HEK293 (cell line): ENCODE results near the gene RAD51C.

Experiments
- HOXD13 ChIP-seq: sonication (generic); formaldehyde crosslinking; IDR thresholded peaks from 2 replicates; pipeline ENCODE4 v1.8.0; 2022; ENCODE audit warnings: missing genetic modification reagents, borderline replicate concordance
- PRDM1 ChIP-seq: fragments of 450-650 bp; formaldehyde crosslinking; IDR thresholded peaks from 2 replicates; pipeline ENCODE4; 2016; ENCODE audit warnings: missing biosample characterization, missing genetic modification characterization
- REPIN1 ChIP-seq: fragments of 450-650 bp; formaldehyde crosslinking; IDR thresholded peaks from 2 replicates; pipeline ENCODE4 v1.5.1; 2017; ENCODE audit warnings: missing biosample characterization, missing genetic modification characterization, low read depth
- SP3 ChIP-seq: fragments of 450-650 bp; formaldehyde crosslinking; IDR thresholded peaks from 2 replicates; pipeline ENCODE4 v1.5.1; 2016; ENCODE audit warnings: missing biosample characterization, missing genetic modification characterization
- TRIM28 ChIP-seq: IDR thresholded peaks from 2 replicates; pipeline ENCODE4 v1.6.1; 2011; ENCODE audit warnings: low read length, control low read depth, borderline replicate concordance
- ZBTB44 ChIP-seq: fragments of 450-650 bp; IDR thresholded peaks from 2 replicates; pipeline ENCODE4 v1.5.1; 2018; ENCODE audit warnings: missing biosample characterization, mild to moderate bottlenecking, missing genetic modification characterization
- ZBTB48 ChIP-seq: fragments of 450-650 bp; formaldehyde crosslinking; IDR thresholded peaks from 2 replicates; pipeline ENCODE4 v1.5.1; 2016; ENCODE audit warnings: missing biosample characterization, missing genetic modification characterization
- ZFP41 ChIP-seq: fragments of 450-650 bp; formaldehyde crosslinking; IDR thresholded peaks from 2 replicates; pipeline ENCODE4 v1.5.1; 2016; ENCODE audit warnings: missing biosample characterization, missing genetic modification characterization, borderline replicate concordance
- ZIC2 ChIP-seq: fragments of 450-650 bp; formaldehyde crosslinking; IDR thresholded peaks from 2 replicates; pipeline ENCODE4 v1.5.1; 2016; ENCODE audit warnings: missing biosample characterization, missing genetic modification characterization
- ZNF140 ChIP-seq: fragments of 450-650 bp; formaldehyde crosslinking; IDR thresholded peaks from 2 replicates; pipeline ENCODE4 v1.5.1; 2016; ENCODE audit warnings: missing biosample characterization, missing genetic modification characterization
- ZNF155 ChIP-seq: fragments of 450-650 bp; formaldehyde crosslinking; IDR thresholded peaks from 2 replicates; pipeline ENCODE4 v1.5.1; 2016; ENCODE audit warnings: missing biosample characterization, missing genetic modification characterization
- ZNF175 ChIP-seq: fragments of 450-650 bp; formaldehyde crosslinking; IDR thresholded peaks from 2 replicates; pipeline ENCODE4 v1.5.1; 2016; ENCODE audit warnings: missing biosample characterization, missing genetic modification characterization
- ZNF214 ChIP-seq: fragments of 450-650 bp; formaldehyde crosslinking; IDR thresholded peaks from 2 replicates; pipeline ENCODE4 v1.5.1; 2017; ENCODE audit warnings: missing biosample characterization, mild to moderate bottlenecking, missing genetic modification characterization, borderline replicate concordance
- ZNF350 ChIP-seq: fragments of 450-650 bp; formaldehyde crosslinking; IDR thresholded peaks from 2 replicates; pipeline ENCODE4 v1.5.0; 2017; ENCODE audit warnings: missing biosample characterization, mild to moderate bottlenecking, missing genetic modification characterization
- ZNF37A ChIP-seq: fragments of 450-650 bp; IDR thresholded peaks from 2 replicates; pipeline ENCODE4 v1.5.1; 2018; ENCODE audit warnings: missing biosample characterization, missing genetic modification characterization
- ZNF394 ChIP-seq: fragments of 450-650 bp; formaldehyde crosslinking; IDR thresholded peaks from 2 replicates; pipeline ENCODE4 v1.5.1; 2016; ENCODE audit warnings: missing biosample characterization, missing genetic modification characterization, mild to moderate bottlenecking, moderate library complexity, borderline replicate concordance
- ZNF426 ChIP-seq: fragments of 450-650 bp; formaldehyde crosslinking; IDR thresholded peaks from 2 replicates; pipeline ENCODE4 v1.5.1; 2017; ENCODE audit warnings: missing biosample characterization, missing genetic modification characterization, mild to moderate bottlenecking, inconsistent platforms, moderate library complexity
- ZNF473 ChIP-seq: fragments of 450-650 bp; formaldehyde crosslinking; IDR thresholded peaks from 2 replicates; pipeline ENCODE4 v1.5.1; 2017; ENCODE audit warnings: missing biosample characterization, missing genetic modification characterization
- ZNF501 ChIP-seq: fragments of 450-650 bp; formaldehyde crosslinking; IDR thresholded peaks from 2 replicates; pipeline ENCODE4 v1.5.1; 2016; ENCODE audit warnings: missing biosample characterization, missing genetic modification characterization
- ZNF514 ChIP-seq: fragments of 450-650 bp; formaldehyde crosslinking; IDR thresholded peaks from 2 replicates; pipeline ENCODE4 v1.5.1; 2016; ENCODE audit warnings: missing biosample characterization, missing genetic modification characterization
- ZNF548 ChIP-seq: fragments of 450-650 bp; formaldehyde crosslinking; IDR thresholded peaks from 2 replicates; pipeline ENCODE4 v1.5.1; 2016; ENCODE audit warnings: missing biosample characterization, missing genetic modification characterization
- ZNF585B ChIP-seq: fragments of 450-650 bp; formaldehyde crosslinking; IDR thresholded peaks from 2 replicates; pipeline ENCODE4 v1.5.1; 2016; ENCODE audit warnings: missing biosample characterization, missing genetic modification characterization
- ZNF792 ChIP-seq: fragments of 450-650 bp; formaldehyde crosslinking; IDR thresholded peaks from 2 replicates; pipeline ENCODE4 v1.5.1; 2016; ENCODE audit warnings: missing biosample characterization, missing genetic modification characterization
- ZNF837 ChIP-seq: fragments of 450-650 bp; formaldehyde crosslinking; IDR thresholded peaks from 2 replicates; pipeline ENCODE4 v1.5.1; 2016; ENCODE audit warnings: missing biosample characterization, missing genetic modification characterization
- ZNF843 ChIP-seq: fragments of 450-650 bp; formaldehyde crosslinking; IDR thresholded peaks from 2 replicates; pipeline ENCODE4 v1.5.1; 2016; ENCODE audit warnings: missing biosample characterization, missing genetic modification characterization
- TF ChIP-seq, protein P1 (sequence below): fragments of 450-650 bp; formaldehyde crosslinking; IDR thresholded peaks from 2 replicates; pipeline ENCODE4 v1.5.1; 2016; ENCODE audit warnings: missing biosample characterization, missing genetic modification characterization
- TF ChIP-seq, protein P2 (sequence below): sonication (generic); formaldehyde crosslinking; IDR thresholded peaks from 2 replicates; pipeline ENCODE4 v1.8.1; 2022; ENCODE audit warnings: mild to moderate bottlenecking, moderate library complexity, missing genetic modification reagents
- TF ChIP-seq, protein P3 (sequence below): fragments of 450-650 bp; formaldehyde crosslinking; IDR thresholded peaks from 2 replicates; pipeline ENCODE4 v1.5.1; 2016; ENCODE audit warnings: missing biosample characterization, missing genetic modification characterization
- TF ChIP-seq, protein P4 (sequence below): fragments of 450-650 bp; formaldehyde crosslinking; IDR thresholded peaks from 2 replicates; pipeline ENCODE4 v1.5.1; 2016; ENCODE audit warnings: missing biosample characterization, missing genetic modification characterization, borderline replicate concordance

RAD51C gene

GRCh38 chr17:58658804-58659713 is 33.3 kb upstream of the RAD51C start (continued):
- no peak for TF ChIP-seq ZBTB44 (tag by site-specific recombination)
- 0 out of 2 replicates have a peak, but pooled peaks have one; percentile 51 for TF ChIP-seq ZNF501 (tag by site-specific recombination)
- TF ChIP-seq, protein P1, sequence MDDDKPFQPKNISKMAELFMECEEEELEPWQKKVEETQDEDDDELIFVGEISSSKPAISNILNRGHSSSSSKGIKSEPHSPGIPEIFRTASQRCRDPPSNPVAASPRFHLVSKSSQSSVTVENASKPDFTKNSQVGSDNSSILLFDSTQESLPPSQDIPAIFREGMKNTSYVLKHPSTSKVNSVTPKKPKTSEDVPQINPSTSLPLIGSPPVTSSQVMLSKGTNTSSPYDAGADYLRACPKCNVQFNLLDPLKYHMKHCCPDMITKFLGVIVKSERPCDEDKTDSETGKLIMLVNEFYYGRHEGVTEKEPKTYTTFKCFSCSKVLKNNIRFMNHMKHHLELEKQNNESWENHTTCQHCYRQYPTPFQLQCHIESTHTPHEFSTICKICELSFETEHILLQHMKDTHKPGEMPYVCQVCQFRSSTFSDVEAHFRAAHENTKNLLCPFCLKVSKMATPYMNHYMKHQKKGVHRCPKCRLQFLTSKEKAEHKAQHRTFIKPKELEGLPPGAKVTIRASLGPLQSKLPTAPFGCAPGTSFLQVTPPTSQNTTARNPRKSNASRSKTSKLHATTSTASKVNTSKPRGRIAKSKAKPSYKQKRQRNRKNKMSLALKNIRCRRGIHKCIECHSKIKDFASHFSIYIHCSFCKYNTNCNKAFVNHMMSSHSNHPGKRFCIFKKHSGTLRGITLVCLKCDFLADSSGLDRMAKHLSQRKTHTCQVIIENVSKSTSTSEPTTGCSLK = no peak
- 0 out of 2 replicates have a peak, but pooled peaks have one; percentile 71 for TF ChIP-seq REPIN1 (tag by site-specific recombination)
- TF ChIP-seq ZBTB48 = peak; percentile 65; the same call in 1 of the 2 replicates
- peak; percentile 91 for TF ChIP-seq ZNF843 (tag by site-specific recombination)
- 0 out of 2 replicates have a peak, but pooled peaks have one; percentile 8 for TF ChIP-seq ZIC2 (tag by site-specific recombination)
- no peak for TF ChIP-seq ZNF140 (tag by site-specific recombination)
- TF ChIP-seq ZNF548 (tag by site-specific recombination) = no peak
- no peak for TF ChIP-seq ZNF792 (tag by site-specific recombination)
- TF ChIP-seq ZNF837 (tag by site-specific recombination) = no peak
- TF ChIP-seq ZNF585B (tag by site-specific recombination) = no peak
- no peak for TF ChIP-seq ZFP41
- no peak for TF ChIP-seq ZNF175 (tag by site-specific recombination)
- TF ChIP-seq ZNF514 = no peak
- no peak for TF ChIP-seq ZNF37A
- no peak for TF ChIP-seq ZNF155 (tag by site-specific recombination)
- peak; percentile 78 for TF ChIP-seq SP3 (tag by site-specific recombination)
- TF ChIP-seq, protein P2, sequence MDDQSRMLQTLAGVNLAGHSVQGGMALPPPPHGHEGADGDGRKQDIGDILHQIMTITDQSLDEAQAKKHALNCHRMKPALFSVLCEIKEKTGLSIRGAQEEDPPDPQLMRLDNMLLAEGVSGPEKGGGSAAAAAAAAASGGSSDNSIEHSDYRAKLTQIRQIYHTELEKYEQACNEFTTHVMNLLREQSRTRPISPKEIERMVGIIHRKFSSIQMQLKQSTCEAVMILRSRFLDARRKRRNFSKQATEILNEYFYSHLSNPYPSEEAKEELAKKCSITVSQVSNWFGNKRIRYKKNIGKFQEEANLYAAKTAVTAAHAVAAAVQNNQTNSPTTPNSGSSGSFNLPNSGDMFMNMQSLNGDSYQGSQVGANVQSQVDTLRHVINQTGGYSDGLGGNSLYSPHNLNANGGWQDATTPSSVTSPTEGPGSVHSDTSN = no peak
- TF ChIP-seq ZNF473 = no peak
- peak; percentile 73 for TF ChIP-seq PRDM1 (tag by site-specific recombination)
- TF ChIP-seq, protein P3, sequence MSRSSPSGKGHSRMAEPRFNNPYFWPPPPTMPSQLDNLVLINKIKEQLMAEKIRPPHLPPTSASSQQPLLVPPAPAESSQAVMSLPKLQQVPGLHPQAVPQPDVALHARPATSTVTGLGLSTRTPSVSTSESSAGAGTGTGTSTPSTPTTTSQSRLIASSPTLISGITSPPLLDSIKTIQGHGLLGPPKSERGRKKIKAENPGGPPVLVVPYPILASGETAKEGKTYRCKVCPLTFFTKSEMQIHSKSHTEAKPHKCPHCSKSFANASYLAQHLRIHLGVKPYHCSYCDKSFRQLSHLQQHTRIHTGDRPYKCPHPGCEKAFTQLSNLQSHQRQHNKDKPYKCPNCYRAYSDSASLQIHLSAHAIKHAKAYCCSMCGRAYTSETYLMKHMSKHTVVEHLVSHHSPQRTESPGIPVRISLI (tag by site-specific recombination) = peak; percentile 62; the same call in 1 of the 2 replicates
- TF ChIP-seq ZNF350 (tag by site-specific recombination) = no peak
- TF ChIP-seq TRIM28 = peak; percentile 79; the same call in 1 of the 2 replicates
- no peak for TF ChIP-seq ZNF426 (tag by site-specific recombination)
- peak; percentile 76 for TF ChIP-seq ZNF394 (tag by site-specific recombination)
- peak; percentile 86 for TF ChIP-seq HOXD13 (CRISPR knock-in tag)
- TF ChIP-seq, protein P4, sequence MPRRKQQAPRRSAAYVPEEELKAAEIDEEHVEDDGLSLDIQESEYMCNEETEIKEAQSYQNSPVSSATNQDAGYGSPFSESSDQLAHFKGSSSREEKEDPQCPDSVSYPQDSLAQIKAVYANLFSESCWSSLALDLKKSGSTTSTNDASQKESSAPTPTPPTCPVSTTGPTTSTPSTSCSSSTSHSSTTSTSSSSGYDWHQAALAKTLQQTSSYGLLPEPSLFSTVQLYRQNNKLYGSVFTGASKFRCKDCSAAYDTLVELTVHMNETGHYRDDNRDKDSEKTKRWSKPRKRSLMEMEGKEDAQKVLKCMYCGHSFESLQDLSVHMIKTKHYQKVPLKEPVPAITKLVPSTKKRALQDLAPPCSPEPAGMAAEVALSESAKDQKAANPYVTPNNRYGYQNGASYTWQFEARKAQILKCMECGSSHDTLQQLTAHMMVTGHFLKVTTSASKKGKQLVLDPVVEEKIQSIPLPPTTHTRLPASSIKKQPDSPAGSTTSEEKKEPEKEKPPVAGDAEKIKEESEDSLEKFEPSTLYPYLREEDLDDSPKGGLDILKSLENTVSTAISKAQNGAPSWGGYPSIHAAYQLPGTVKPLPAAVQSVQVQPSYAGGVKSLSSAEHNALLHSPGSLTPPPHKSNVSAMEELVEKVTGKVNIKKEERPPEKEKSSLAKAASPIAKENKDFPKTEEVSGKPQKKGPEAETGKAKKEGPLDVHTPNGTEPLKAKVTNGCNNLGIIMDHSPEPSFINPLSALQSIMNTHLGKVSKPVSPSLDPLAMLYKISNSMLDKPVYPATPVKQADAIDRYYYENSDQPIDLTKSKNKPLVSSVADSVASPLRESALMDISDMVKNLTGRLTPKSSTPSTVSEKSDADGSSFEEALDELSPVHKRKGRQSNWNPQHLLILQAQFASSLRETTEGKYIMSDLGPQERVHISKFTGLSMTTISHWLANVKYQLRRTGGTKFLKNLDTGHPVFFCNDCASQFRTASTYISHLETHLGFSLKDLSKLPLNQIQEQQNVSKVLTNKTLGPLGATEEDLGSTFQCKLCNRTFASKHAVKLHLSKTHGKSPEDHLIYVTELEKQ (tag by site-specific recombination) = peak; percentile 20; the same call in 1 of the 2 replicates
- TF ChIP-seq ZNF214 (tag by site-specific recombination) = no peak
